Astrocyte (in vitro differentiated cells and primary cell): Measurements from ENCODE around the gene MARK2.

ENCODE experiments used
- CTCF ChIP-seq: IDR thresholded peaks from 2 replicates; pipeline ENCODE4 v1.5.1; 2011; ENCODE audit warnings: low read depth, mild to moderate bottlenecking, inconsistent platforms, low read length, moderate library complexity; ENCODE audit not compliant: insufficient read depth
- EZH2 ChIP-seq: IDR thresholded peaks from 2 replicates; pipeline ENCODE4 v1.6.1; 2012; ENCODE audit warnings: mild to moderate bottlenecking, low read length, inconsistent platforms; ENCODE audit not compliant: insufficient read depth

GRCh38 chr11:63931876-63932275, 93.0 kb downstream of the MARK2 start:
- TF ChIP-seq CTCF (no peak), EZH2 (no peak)
